ENCODE results near the gene BMP4. TPM values are rescaled to one million over a fixed set of nuclear protein-coding genes. Genes with fewer than 3 reads are reported as not detected.
"Not testable (repeated sequence)": the region's sequence is repeated elsewhere in the genome, so short reads cannot be mapped to it uniquely, and the experiment has no call there.

Gene BMP4
- polyA plus RNA-seq (ENCODE audit: insufficient read depth in 1 of 5, insufficient read length in 5 of 5, low replicate concordance in 1 of 5): 100 to 1,000 TPM in 1 of 5 donors, 10 to 100 TPM in 4; 73.3 to 100 (median 87.8) TPM
- long read RNA-seq, donor 1, transcript BMP4-201 (4 exons, 1,917 nt): major isoform, 15 of 40 reads
- long read RNA-seq, donor 1, transcript BMP4-206 (4 exons, 1,708 nt): minor isoform, 10 of 40 reads
- long read RNA-seq, donor 1, transcript BMP4-205 (3 exons, 1,705 nt): minor isoform, 7 of 40 reads
- long read RNA-seq, donor 1, partial matches to known transcripts: 6 of 40 reads
- long read RNA-seq, donor 1, other reads (novel, unspliced or antisense): 0 of 40 reads
- long read RNA-seq, donor 2, transcript BMP4-201 (4 exons, 1,917 nt): major isoform, 7 of 18 reads
- long read RNA-seq, donor 2, transcript BMP4-206 (4 exons, 1,708 nt): minor isoform, 5 of 18 reads
- long read RNA-seq, donor 2, partial matches to known transcripts: 0 of 18 reads
- long read RNA-seq, donor 2, other reads (novel, unspliced or antisense): 0 of 18 reads
- long read RNA-seq, donor 3, transcript BMP4-201 (4 exons, 1,917 nt): major isoform, 14 of 23 reads
- long read RNA-seq, donor 3, transcript BMP4-205 (3 exons, 1,705 nt): minor isoform, 6 of 23 reads
- long read RNA-seq, donor 3, partial matches to known transcripts: 0 of 23 reads
- long read RNA-seq, donor 3, other reads (novel, unspliced or antisense): 0 of 23 reads
- long read RNA-seq, donor 4, transcript BMP4-205 (3 exons, 1,705 nt): minor isoform, 7 of 26 reads
- long read RNA-seq, donor 4, transcript BMP4-201 (4 exons, 1,917 nt): major isoform, 11 of 26 reads
- long read RNA-seq, donor 4, transcript BMP4-206 (4 exons, 1,708 nt): minor isoform, 5 of 26 reads
- long read RNA-seq, donor 4, partial matches to known transcripts: 0 of 26 reads
- long read RNA-seq, donor 4, other reads (novel, unspliced or antisense): 0 of 26 reads
- long read RNA-seq, donor 5, transcript BMP4-205 (3 exons, 1,705 nt): major isoform, 12 of 29 reads
- long read RNA-seq, donor 5, transcript BMP4-201 (4 exons, 1,917 nt): minor isoform, 10 of 29 reads
- long read RNA-seq, donor 5, partial matches to known transcripts: 0 of 29 reads
- long read RNA-seq, donor 5, other reads (novel, unspliced or antisense): 0 of 29 reads
- long read RNA-seq, donor 6, transcript BMP4-201 (4 exons, 1,917 nt): minor isoform, 10 of 31 reads
- long read RNA-seq, donor 6, transcript BMP4-205 (3 exons, 1,705 nt): major isoform, 11 of 31 reads
- long read RNA-seq, donor 6, transcript BMP4-206 (4 exons, 1,708 nt): minor isoform, 9 of 31 reads
- long read RNA-seq, donor 6, partial matches to known transcripts: 0 of 31 reads
- long read RNA-seq, donor 6, other reads (novel, unspliced or antisense): 0 of 31 reads
- long read RNA-seq, donor 7, transcript BMP4-206 (4 exons, 1,708 nt): minor isoform, 6 of 31 reads
- long read RNA-seq, donor 7, transcript BMP4-201 (4 exons, 1,917 nt): major isoform, 16 of 31 reads
- long read RNA-seq, donor 7, partial matches to known transcripts: 5 of 31 reads
- long read RNA-seq, donor 7, other reads (novel, unspliced or antisense): 0 of 31 reads
- long read RNA-seq, donor 8, transcript BMP4-201 (4 exons, 1,917 nt): major isoform, 6 of 15 reads
- long read RNA-seq, donor 8, transcript BMP4-205 (3 exons, 1,705 nt): major isoform, 6 of 15 reads
- long read RNA-seq, donor 8, partial matches to known transcripts: 0 of 15 reads
- long read RNA-seq, donor 8, other reads (novel, unspliced or antisense): 0 of 15 reads

- peak; percentile 90 to 91 for DNase-seq
Observed at GRCh38 chr14:53956427-53957201, at the start of gene BMP4. Gene BMP4 (minus strand): TSS chr14:53956825. CDS start chr14:53952222, 4,603 bp downstream.

GRCh38 chr14:54003064-54003463 lies 46.4 kb upstream of the BMP4 start:
- no peak for DNase-seq

GRCh38 chr14:54002653-54003052 lies 46.0 kb upstream of the BMP4 start:
- no peak for DNase-seq

DNA sequence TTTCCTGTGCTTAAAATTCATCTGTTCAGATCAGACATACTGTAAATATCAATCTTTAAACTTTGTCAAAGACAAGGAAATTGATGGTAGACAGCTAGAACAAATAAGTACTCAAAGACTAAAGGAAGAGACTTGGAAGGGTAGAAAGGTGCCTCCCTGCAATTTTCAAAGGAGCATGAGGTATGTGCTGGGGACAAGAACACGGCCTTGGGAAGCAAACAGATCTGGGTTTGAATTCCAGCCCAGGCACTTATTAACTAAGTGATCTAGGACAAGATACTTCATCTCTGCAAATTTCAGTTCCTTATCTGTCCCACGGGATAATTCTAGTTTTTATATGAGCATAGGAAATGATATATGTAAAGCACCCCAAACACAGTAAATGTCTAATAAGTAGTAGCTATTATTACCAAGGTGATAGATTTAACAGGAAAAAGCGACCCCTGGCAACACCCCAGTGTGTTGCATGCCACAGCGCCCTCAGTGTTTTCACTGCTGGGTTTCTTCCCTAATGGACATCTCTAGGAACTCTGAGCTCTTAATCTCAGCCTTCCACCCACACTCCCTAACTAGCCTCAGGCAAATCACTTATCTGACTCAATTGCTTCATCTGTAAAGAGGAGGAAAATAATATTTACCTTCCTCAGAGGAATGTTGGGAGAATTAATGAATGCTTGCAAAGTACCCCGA lies 44.7 kb upstream of the BMP4 start:
- DNase-seq: no peak

GRCh38 chr14:54000341-54000811 lies 43.8 kb upstream of the BMP4 start:
- no peak for DNase-seq

- peak in 1 of 2 donors; percentile 29 for DNase-seq
Observed at GRCh38 chr14:53999061-53999488, 42.5 kb upstream of the BMP4 start.

GRCh38 chr14:53996041-53996440 lies 39.4 kb upstream of the BMP4 start:
- DNase-seq: no peak

DNA sequence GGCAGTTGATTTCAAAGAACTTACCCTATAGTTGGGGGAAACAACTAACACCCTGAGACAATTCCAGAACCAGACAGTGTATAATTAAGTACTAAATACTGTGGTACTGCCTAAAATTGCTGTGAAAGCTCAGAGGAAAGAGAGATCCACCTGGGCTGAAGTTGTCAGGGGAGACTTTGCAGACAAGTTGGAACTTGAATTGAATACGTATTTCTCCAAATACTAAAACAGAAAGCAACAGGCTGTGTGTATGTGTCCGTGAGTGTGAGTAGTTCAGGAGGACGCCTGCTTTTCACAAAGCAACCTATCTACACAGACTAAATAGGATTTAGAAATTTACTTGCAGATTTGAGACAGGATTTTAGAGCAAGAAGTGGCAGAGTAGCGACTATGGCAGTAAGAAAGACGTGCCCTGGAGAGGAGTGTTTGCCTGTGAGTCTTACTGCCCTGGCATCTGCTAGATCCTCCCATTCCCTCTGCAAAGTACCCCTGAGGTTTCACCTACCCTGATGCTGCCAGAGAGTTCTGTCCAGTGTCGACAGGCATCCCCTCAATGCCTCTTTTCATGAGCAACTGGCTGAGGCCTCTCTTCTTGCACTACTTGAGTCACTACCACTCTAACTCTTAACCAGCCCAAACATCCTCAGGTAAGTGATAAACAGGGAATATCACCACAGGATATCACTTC lies 37.4 kb upstream of the BMP4 start:
- DNase-seq: no peak

- no peak for DNase-seq
Observed at GRCh38 chr14:53990978-53991377, 34.4 kb upstream of the BMP4 start.

DNA sequence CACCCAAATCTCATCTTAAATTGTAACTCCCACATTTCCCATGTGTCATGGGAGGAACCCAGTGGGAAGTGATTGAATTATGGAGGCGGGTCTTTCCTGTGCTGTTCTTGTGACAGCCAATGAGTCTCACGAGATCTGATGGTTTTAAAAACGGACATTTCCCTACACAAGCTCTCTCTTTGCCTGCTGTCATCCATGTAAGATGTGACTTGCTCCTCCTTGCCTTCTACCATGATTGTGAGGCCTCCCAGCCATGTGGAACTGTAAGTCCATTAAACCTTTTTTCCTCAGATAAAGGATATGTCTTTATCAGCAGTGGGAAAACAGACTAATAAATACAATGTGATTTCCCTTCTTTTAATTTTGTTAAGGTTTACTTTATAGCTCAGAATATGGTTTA lies 30.1 kb upstream of the BMP4 start:
- not testable (repeated sequence) for DNase-seq

- not testable (repeated sequence) for DNase-seq
Observed at GRCh38 chr14:53984958-53985357, 28.3 kb upstream of the BMP4 start.

DNA sequence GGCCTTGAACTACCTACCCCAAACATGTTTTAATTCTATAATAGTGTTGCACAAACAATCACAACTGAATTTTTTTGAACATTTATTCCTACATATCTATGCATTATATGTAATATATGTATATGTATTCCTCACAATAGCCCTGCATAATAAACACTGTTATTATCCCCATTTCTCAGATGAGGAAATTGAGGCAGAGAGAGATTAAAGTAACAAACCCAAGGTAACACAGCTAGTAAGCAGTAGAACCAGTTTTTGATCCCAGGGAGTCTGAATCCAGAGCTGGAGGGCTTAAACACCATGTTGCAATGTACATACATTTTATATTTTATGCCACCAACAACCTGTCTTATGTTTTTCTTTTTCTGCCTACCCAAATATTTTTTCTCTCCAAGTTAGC lies 26.5 kb upstream of the BMP4 start:
- DNase-seq: no peak

GRCh38 chr14:53982546-53982945 lies 25.9 kb upstream of the BMP4 start:
- DNase-seq: no peak

- DNase-seq: no peak
Observed at GRCh38 chr14:53979747-53980642, 23.4 kb upstream of the BMP4 start.

DNA sequence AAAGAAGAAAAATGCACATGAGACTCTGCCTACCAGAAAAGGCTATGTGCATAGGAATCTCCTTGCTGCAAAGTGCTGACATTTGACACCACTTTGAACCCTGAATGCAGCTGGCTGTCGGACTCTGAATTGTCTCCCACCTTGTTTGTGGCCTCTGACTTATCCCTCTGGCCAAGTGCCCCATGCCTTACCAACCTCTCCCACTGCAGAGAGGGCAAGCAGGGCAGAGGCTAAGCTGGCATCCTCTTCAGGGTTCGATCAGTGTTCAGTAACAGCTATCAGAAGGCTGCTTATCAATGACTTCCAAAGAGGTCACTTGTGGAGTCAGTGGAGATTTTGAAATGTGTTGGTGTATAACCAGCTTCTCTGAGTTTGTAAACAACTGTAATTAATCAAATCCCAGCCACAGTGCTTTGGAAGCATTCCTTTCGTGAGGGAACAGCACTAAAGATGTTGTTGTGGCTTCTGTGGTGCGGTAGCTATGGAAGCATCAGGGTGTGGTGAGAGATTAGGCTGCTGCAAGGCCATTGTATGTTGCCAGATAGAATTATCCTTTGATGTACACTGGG lies 22.6 kb upstream of the BMP4 start:
- no peak for DNase-seq

DNA sequence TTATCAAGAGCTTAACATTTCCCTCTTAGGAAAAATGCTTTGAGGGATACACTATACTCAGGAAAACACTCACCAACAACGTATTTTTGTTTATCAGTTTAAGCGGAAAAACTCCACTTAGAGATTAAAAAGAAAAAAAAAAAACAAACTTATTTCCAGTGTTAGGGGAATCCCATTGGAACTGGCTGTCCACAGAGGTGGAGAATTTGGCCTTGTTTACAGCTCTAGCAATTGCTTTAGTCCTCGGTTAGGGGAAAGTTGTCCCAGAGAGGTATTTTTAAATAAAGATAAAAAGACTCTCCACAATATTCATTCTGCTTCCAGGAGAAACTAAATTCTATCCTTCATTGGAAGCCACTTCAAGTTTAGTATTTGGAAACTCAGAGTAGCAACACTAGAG lies 21.6 kb upstream of the BMP4 start:
- no peak for DNase-seq

GRCh38 chr14:53975444-53975843 lies 18.8 kb upstream of the BMP4 start:
- DNase-seq: no peak

All from right lung (tissue), 10 donors.